Tibial nerve (tissue), 4 donors: ENCODE results near the gene CORT. TPM values are rescaled to one million over a fixed set of nuclear protein-coding genes. Genes with fewer than 3 reads are reported as not detected.
A peak's percentile ranks its signal among the peaks of the same experiment; 100 is the strongest.

Experiments used
- DNase-seq, 2 donors: peaks; one replicate each; pipeline ENCODE4 v3.0.0-alpha.2; 2019; ENCODE audit warnings: low spot score in 2 of 2
- H3K27ac ChIP-seq, 4 donors: fragments of 200-600 bp; sonication (generic) in 3 of 4; one replicate each; pipeline ENCODE4 v1.5.1; 2017 to 2019; ENCODE audit warnings: mild to moderate bottlenecking in 1 of 4
- H3K27me3 ChIP-seq, 2 donors: fragments of 200-600 bp; sonication (generic) in 1 of 2; one replicate each; pipeline versions ENCODE4 v1.5.1 to v1.6.0; 2017 to 2019
- H3K36me3 ChIP-seq, 3 donors: fragments of 200-600 bp; sonication (generic); one replicate each; pipeline ENCODE4 v1.5.1; 2018 to 2019
- H3K4me1 ChIP-seq, 4 donors: fragments of 200-600 bp; sonication (generic) in 3 of 4; one replicate each; pipeline ENCODE4 v1.5.1; 2017 to 2019
- H3K4me3 ChIP-seq, 4 donors: fragments of 200-600 bp; sonication (generic) in 3 of 4; one replicate each; pipeline ENCODE4 v1.5.1; 2017 to 2019; ENCODE audit warnings: mild to moderate bottlenecking in 1 of 4, moderate library complexity in 1 of 4
- H3K9me3 ChIP-seq, 4 donors: fragments of 200-600 bp; sonication (generic) in 3 of 4; one replicate each; pipeline ENCODE4 v1.5.1; 2017 to 2019
- EP300 ChIP-seq, 2 donors: sonication (generic); formaldehyde crosslinking; IDR thresholded peaks; one replicate each; pipeline ENCODE4 v1.6.1; 2017; ENCODE audit warnings: antibody characterized with exemption in 2 of 2, mild to moderate bottlenecking in 1 of 2
- POLR2A ChIP-seq, 2 donors: fragments of 450-650 bp; IDR thresholded peaks; one replicate each; pipeline ENCODE4 v1.6.1; 2017; ENCODE audit warnings: antibody characterized with exemption in 2 of 2, mild to moderate bottlenecking in 2 of 2, moderate library complexity in 2 of 2
- WGBS, 2 donors: methylation state at CpG; one replicate each; pipeline ENCODE4 v1.1.5; 2018; 5-methylcytosine and 5-hydroxymethylcytosine counted together
- total RNA-seq, 4 donors: library from RNA; depleted of rRNA; stranded (reverse); fragments of >200 nt; gene quantifications; one replicate each; pipeline ENCODE4 v1.1.0, GENCODE V29; 2016
- TF ChIP-seq, protein P1 (sequence below), 5 experiments: fragments of 200-600 bp in 3 of 5; fragments of 450-650 bp in 2 of 5; sonication (generic) in 3 of 5; IDR thresholded peaks; one replicate each; pipeline ENCODE4 v1.5.1; 2016 to 2019; ENCODE audit warnings: antibody characterized with exemption in 5 of 5, mild to moderate bottlenecking in 3 of 5, moderate library complexity in 2 of 5

The CORT gene
- total RNA-seq, 4 donors from 2014 or later, result 1.7 TPM; not detected in 3

GRCh38 chr1:10494418-10494753, 44.6 kb downstream of the CORT start:
- Histone ChIP-seq H3K4me1 (peaks cover 0 to 19% (median 10%) of the 10 kb centered on the region in 4 donors), H3K27me3 (no peaks in the 10 kb centered on the region), H3K27ac (no peak overlapping the region), H3K9me3 (no peaks in the 10 kb centered on the region), H3K4me3 (no peak overlapping the region), H3K36me3 (peaks cover 0 to 5% (median 0%) of the 10 kb centered on the region in 3 donors)
- no peak for DNase-seq
- TF ChIP-seq EP300 (IDR thresholded peaks at IDR 0.05), result no peak
- TF ChIP-seq, protein P1, sequence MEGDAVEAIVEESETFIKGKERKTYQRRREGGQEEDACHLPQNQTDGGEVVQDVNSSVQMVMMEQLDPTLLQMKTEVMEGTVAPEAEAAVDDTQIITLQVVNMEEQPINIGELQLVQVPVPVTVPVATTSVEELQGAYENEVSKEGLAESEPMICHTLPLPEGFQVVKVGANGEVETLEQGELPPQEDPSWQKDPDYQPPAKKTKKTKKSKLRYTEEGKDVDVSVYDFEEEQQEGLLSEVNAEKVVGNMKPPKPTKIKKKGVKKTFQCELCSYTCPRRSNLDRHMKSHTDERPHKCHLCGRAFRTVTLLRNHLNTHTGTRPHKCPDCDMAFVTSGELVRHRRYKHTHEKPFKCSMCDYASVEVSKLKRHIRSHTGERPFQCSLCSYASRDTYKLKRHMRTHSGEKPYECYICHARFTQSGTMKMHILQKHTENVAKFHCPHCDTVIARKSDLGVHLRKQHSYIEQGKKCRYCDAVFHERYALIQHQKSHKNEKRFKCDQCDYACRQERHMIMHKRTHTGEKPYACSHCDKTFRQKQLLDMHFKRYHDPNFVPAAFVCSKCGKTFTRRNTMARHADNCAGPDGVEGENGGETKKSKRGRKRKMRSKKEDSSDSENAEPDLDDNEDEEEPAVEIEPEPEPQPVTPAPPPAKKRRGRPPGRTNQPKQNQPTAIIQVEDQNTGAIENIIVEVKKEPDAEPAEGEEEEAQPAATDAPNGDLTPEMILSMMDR (IDR thresholded peaks at IDR 0.05), result no peak
- TF ChIP-seq POLR2A (IDR thresholded peaks at IDR 0.05), result no peak
- 86 to 90% methylated on average over 5 of the region's 5 CpGs for WGBS, 2 donors

GRCh38 chr1:10494754-10495474, 45.1 kb downstream of the CORT start:
- H3K27me3 ChIP-seq, result no peaks in the 10 kb centered on the region
- peak overlapping the region in 3 of 4 donors; percentile 45 to 66 (median 48) for H3K27ac ChIP-seq
- peak overlapping the region; percentile 18 to 34 (median 23) for H3K4me3 ChIP-seq
- H3K9me3 ChIP-seq, result no peaks in the 10 kb centered on the region
- TF ChIP-seq EP300 (IDR thresholded peaks at IDR 0.05), result no peak
- TF ChIP-seq, protein P1 (IDR thresholded peaks at IDR 0.05), result peak; percentile 91 to 94 (median 91)
- peaks cover 0 to 5% (median 0%) of the 10 kb centered on the region in 3 donors for H3K36me3 ChIP-seq
- WGBS, 2 donors, result 4% methylated on average over 15 of the region's 15 CpGs
- DNase-seq, result peak; percentile 37 to 74
- H3K4me1 ChIP-seq, result peaks cover 0 to 14% (median 10%) of the 10 kb centered on the region in 4 donors

- peaks cover 0 to 13% (median 10%) of the 10 kb centered on the region in 4 donors for H3K4me1 ChIP-seq
- peaks cover 0 to 5% (median 0%) of the 10 kb centered on the region in 3 donors for H3K36me3 ChIP-seq
- 63 to 73% methylated on average over 10 of the region's 10 CpGs for WGBS, 2 donors
- TF ChIP-seq, protein P1 (IDR thresholded peaks at IDR 0.05), result no peak
- TF ChIP-seq EP300 (IDR thresholded peaks at IDR 0.05) (no peak), POLR2A (IDR thresholded peaks at IDR 0.05) (no peak)
- peak overlapping the region in 3 of 4 donors; percentile 18 to 34 (median 23) for H3K4me3 ChIP-seq
- H3K27ac ChIP-seq, result peak overlapping the region in 3 of 4 donors; percentile 45 to 66 (median 48)
- no peak for DNase-seq
- no peaks in the 10 kb centered on the region for H3K9me3 ChIP-seq
- no peaks in the 10 kb centered on the region for H3K27me3 ChIP-seq
Observed at GRCh38 chr1:10495475-10495817, 45.6 kb downstream of the CORT start.

DNA sequence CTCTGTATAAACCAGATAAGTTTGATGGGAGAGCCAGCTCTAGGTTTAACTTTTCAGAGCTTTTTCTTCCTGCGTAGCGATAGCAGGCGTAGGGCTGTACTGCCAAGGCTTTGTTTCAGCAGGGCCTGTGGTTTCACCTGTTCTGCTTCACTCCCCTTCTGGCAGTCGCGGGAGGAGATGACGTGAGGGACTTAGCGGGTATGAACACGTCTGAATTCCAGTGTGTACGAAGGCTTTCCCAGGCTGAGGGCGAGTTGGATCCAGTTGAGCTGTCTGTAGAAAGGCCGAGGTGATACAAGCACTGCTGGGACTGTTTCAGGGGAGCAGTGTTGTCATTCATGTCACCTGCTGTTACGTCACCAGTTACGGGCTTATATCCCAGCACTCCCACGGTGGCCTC, 46.1 kb downstream of the CORT start:
- Histone ChIP-seq H3K27ac (peak overlapping the region in 1 of 4 donors; percentile 66), H3K4me3 (no peak overlapping the region), H3K4me1 (peaks cover 0 to 13% (median 10%) of the 10 kb centered on the region in 4 donors), H3K27me3 (no peaks in the 10 kb centered on the region), H3K9me3 (no peaks in the 10 kb centered on the region), H3K36me3 (peaks cover 0 to 5% (median 0%) of the 10 kb centered on the region in 3 donors)
- DNase-seq, result no peak
- TF ChIP-seq, protein P1 (IDR thresholded peaks at IDR 0.05), result no peak
- no peak for TF ChIP-seq EP300 (IDR thresholded peaks at IDR 0.05)
- no peak for TF ChIP-seq POLR2A (IDR thresholded peaks at IDR 0.05)
- whole genome bisulfite sequencing, 2 donors, result 86 to 92% methylated on average over 14 of the region's 14 CpGs

- DNase-seq, result no peak
- H3K27me3 ChIP-seq, result no peaks in the 10 kb centered on the region
Observed at GRCh38 chr1:10497109-10497508, 47.3 kb downstream of the CORT start.

More at GRCh38 chr1:10497109-10497508, 47.3 kb downstream of the CORT start:
- Histone ChIP-seq H3K9me3 (no peaks in the 10 kb centered on the region), H3K4me3 (no peak overlapping the region), H3K27ac (no peak overlapping the region), H3K4me1 (peaks cover 0 to 13% (median 10%) of the 10 kb centered on the region in 4 donors), H3K36me3 (peaks cover 0 to 5% (median 0%) of the 10 kb centered on the region in 3 donors)
- no peak for TF ChIP-seq EP300 (IDR thresholded peaks at IDR 0.05)
- TF ChIP-seq POLR2A (IDR thresholded peaks at IDR 0.05), result no peak
- TF ChIP-seq, protein P1 (IDR thresholded peaks at IDR 0.05), result no peak
- 92% methylated on average over 7 of the region's 7 CpGs for WGBS, 2 donors
